Mesenteric fat pad (tissue), 1 donor: ENCODE data around the gene WNT5B. TPM values are rescaled to one million over a fixed set of nuclear protein-coding genes. Genes with fewer than 3 reads are reported as not detected.

ENCODE experiments used
- DNase-seq: peaks from one replicate; pipeline ENCODE4 v3.0.0-alpha.2; 2020; ENCODE audit warnings: low spot score
- total RNA-seq: library from RNA; stranded (reverse); fragmentation: NEBNext Ultra II Directional; extraction: Animal tissue kit (Norgen Biotek cat#: 25700); gene quantifications from one replicate; pipeline ENCODE4 v1.2.1, GENCODE V29; 2021
- donor health status: DM: yes; HTN: yes; CAD: no.

Gene WNT5B
- total RNA-seq, 1 donor from 2014 or later: 2.3 TPM

GRCh38 chr12:1647285-1647669 is 18.2 kb downstream of the WNT5B start:
- no peak for DNase-seq

DNA sequence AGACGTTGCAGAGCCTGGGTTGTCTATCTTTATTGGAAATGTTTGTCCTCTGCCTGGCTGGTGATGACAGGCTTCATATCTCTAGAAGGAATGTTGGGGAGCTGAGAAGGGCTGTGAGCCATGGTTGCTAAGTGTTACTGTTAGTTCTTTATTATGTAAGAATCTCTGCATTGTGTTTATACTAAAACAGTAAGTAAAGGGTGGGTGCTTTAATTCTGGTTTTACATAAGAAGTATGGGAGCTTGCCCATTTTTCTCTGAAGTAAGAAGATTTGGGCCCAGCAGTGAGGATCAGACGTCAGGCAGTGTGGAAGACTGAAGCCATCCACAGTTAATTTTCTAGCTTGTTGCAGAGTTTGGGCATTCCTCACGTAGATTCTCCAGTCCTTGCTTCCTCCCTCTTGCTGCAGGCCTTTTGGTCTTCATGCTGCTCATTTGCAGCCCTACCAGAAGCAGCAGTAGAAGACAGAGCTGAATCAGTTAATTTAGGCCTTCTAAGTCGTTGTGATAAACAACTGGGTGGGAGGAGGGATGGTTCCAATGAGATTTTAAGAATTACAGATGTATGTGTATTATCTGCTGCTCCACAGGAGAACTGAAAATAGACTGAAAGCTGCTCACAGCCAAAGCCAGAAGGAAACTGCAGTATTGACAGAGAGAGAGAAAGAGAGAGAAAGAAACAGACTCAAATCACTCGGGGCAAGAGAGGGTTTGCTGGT is 21.4 kb downstream of the WNT5B start:
- DNase-seq: no peak

DNA sequence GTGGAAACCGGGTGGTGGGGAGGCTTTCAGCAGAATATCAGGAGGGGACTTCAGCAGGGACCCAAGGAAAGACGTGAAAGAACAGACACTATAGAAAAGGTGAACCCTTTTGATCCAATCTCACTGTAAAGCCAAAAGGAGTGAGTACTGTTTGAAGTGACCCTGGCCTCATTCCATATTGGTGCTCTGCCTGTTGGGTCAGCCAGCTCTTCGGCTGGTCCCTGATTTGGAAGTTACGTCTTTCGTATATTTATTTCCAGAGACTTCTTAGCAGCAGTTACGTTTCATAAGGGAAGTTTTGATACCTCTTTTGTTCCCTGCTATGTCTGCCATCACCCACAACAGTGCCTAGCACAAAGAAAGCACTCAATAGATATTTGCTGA is 21.9 kb downstream of the WNT5B start:
- DNase-seq: no peak

DNA sequence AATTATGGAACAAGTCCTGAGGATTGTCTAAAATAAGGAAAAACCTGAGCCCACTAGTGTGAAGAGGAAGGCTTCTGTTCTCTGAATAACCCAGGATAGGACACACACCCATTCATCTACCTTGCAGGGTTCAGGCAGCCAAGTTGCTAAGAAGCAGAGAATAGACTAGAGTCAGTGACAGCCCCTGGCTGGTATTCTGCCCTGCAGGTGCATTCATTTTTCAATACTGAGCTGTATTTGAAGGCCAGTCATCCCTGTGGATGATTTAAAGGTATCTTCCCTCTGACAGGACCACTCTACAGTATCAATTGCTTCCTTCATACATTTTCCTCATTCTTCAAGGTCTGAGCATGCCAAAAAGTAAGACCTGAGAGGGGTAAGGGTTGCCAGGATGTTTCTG is 22.9 kb downstream of the WNT5B start:
- no peak for DNase-seq

DNA sequence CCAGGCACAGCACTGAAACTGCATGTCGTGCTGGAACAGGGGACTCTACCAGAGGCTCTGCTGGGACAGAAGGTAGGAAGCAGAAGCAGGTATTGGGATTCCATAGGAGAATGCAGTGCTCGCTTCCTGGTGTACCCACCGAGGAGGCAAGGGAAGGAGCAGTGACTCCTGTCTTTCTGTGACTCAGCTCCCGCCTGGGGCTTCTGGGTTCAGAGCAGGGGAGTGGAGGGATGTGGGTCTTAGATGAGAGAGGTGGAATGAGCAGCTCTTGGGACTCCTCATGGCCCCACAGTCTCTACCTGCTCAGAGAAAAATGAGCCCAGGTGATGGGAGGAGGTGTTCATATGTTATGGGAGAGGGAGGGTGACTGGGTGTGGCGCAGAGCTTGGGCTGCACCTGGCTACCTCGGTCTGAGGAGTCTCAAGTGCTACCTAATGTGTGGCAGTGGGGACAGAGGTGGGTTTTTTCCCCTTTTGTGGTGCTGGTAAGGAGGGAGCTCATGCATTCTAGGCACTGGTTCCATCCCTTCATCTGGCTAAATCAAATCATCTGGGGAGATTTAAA is 26.3 kb downstream of the WNT5B start:
- no peak for DNase-seq

- no peak for DNase-seq
Measured at GRCh38 chr12:1656902-1657301, 27.9 kb downstream of the WNT5B start.

- no peak for DNase-seq
Measured at GRCh38 chr12:1657688-1658087, 28.7 kb downstream of the WNT5B start.

- DNase-seq: peak; percentile 89
Measured at GRCh38 chr12:1660304-1661187, 31.5 kb downstream of the WNT5B start.

DNA sequence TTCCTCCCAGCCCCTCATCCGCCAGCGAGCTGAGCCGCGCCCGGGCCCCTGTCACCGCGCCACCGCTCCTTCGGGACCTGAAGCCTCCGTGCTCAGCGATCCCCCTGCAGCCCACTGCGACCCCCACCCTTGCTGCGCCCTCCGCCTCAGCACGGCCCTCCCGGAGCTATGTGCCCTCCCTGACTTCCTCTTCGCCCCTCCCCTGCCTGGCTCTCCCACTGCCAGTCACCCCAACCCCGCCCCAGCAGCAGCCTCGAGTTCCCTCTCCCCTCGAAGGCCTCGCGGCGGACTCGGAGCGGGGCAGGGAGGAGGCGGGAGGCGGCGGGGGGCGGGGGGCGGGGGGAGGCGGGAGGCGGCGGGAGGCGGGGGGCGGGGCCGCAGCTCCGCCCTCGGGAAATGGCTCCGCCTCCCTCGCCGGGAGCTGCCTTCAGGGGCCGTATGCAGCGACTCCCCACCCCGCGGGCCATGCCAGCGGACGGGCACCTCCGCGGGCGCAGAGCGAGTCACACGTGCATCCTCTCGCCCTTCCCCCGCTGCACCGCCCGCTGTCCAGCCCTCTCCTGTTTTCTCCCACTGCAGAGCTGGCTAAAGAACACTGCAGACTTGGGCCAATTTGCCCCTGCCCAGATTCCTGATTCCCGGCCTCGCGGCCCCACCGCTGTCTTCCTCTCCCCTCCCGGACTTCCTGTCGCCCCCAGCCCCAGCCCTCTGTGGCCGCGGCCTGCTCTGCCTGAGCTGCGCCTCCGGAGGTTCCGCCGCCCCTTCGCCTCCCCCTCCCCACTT is 32.7 kb downstream of the WNT5B start:
- DNase-seq: peak; percentile 96

DNA sequence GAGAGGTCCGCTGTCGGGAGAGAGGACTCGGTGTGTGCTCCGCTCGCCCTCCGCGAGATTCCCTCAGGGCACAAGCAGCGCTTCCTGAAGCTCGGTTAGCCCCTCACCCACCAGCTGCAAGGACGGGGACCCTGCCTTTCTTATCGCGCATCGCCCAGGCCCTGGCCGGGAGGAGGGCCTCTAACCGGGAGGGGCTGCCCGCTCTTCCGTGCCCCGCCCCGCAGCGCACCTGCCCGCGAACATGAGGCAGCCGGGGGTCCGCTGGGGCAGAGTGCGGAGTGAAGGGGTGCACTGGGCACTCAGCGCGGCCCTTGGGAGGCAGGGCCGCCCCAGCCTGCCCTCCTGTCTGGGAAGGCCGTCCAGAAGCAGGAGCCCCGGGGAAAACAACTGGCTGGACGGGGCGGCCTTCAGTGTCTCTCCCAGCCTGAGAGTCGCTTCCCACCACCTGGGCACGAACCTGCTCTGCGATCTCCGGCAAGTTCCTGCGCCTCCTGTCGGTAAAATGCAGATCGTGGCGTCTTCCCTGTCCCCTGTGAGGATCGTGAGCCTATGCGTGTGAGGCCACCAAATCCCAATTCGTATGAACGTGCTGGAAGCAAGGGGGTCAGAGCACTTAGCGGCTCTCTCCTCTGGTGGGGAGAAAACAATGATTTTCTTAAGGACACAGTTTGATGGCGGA is 33.9 kb downstream of the WNT5B start:
- DNase-seq: peak; percentile 85

DNA sequence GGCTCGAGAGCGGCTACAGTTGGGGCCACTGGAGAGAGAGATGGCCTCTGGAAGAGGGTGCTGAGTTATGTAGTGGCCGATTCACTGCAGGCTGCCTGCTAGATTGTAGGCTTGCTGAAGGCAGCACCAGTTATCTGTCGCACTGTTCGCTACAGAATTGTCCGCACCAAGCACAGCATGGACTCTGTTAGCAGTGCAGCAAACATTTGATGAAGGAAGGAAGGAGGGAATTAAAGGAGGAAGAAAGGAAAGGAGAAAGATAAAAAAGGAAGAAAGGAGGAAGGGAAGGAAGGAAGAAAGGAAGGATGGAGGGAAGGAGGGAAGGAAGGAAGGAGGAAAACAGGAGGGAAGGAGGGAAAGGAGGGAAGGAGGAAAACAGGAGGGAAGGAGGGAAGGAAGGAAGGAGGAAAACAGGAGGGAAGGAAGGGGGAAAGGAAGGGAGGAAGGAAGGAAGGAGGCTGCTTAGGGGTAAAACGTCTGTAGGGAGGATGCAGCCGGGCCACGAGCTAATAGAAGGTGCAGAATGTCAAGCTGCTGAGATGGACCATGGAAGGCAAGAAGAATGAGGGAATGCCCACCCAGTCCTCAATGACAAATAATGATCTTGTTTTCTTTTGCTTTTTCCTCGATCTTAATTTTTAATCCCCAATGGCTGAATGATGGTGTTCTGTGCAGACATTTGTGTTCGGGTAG is 34.6 kb downstream of the WNT5B start:
- no peak for DNase-seq

DNA sequence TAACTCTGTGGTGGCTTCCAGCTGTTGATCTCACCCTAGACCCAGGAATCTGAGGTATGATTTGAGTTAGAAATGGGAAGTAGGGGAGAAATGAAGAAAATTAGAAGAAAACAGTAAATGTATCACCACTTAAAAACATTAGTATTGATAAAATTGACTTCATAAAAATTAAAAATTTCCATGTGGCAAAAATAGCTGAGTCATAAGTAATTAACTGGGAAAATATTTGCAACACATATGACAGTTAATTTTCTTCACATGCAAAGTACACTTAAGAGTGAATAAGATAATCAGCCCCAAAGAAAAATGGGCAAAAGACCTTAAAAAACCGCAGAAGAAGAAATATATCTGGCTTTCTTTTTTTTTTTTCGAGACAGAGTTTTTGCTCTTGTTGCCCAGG is 36.3 kb downstream of the WNT5B start:
- DNase-seq: no peak

DNA sequence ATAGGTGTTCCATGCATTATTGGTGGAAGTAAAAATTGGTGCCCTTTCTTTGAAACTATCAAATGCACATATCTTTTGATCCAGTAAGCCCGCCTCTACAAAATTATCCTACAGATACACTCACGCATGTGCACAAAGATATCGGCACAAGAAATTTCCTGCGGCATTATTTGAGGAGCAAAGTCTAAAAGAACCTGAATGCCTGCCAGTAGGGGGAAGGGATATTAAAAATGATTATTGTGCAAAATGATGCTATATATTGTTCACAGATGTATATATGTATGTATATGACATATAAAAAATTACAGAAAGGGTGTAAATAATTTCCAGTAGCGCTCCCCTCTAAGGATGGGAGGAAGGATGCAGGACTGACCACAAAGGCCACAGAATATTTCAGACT is 37.2 kb downstream of the WNT5B start:
- DNase-seq: no peak

- DNase-seq: no peak
Measured at GRCh38 chr12:1666685-1667162, 37.7 kb downstream of the WNT5B start.

GRCh38 chr12:1668833-1669543 is 40.0 kb downstream of the WNT5B start:
- DNase-seq: no peak

DNA sequence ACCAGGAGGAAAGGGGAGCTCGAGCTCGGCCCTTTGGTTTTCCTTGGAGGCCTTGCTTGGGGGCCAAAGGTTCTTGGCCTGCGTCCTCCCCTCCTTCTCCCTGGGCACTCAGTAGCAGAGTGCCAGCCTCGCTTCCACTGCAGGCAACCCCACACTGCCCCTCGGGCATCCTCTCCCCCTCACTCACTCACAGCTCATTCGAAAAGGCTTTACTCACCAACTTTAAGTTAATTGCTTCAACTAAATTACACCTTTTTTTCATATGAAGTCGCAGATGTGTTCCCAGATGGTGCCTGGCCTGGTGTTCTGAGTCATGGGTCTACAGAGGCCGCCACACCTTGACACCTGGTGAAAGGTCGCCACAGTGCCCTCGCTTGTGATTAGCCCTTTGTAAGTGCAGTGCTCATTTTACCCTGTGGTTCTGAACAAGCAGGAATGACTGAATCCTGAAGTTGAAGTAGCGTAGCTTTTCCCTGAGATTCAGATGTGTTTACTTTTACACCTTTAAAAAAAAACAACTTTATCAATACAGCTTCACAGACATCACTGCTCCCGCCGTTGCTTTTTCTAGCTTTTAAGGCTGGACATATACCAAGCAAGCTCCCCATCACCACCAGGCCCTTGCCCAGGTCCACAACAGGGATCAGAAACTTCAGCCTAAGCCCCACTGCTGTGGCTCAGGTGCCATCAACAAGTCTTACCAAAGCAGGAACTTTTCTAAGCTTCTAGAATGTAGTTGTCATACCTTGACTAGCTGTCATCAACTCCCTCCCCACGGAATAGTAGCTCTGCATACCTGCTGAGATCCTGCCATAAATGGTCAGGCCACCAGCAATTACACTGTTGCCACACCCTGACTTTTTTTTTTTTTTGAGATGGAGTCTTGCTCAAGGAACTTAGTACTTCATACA is 41.6 kb downstream of the WNT5B start:
- DNase-seq: no peak

GRCh38 chr12:1676043-1676442 is 47.0 kb downstream of the WNT5B start:
- DNase-seq: no peak

- DNase-seq: no peak
Measured at GRCh38 chr12:1680804-1681492, 51.9 kb downstream of the WNT5B start.
